ENCODE data around the gene DNAH10. TPM values are rescaled to one million over a fixed set of nuclear protein-coding genes. Genes with fewer than 3 reads are reported as not detected.
A peak's percentile ranks its signal among the peaks of the same experiment; 100 is the strongest.

The DNAH10 gene
- total RNA-seq, 1 donor, result 0.43 TPM

- no peak for DNase-seq (ENCODE audit: low read depth)
- H3K4me3 ChIP-seq (ENCODE audit: low read depth, low read length), result no peak overlapping the region
- no peak for TF ChIP-seq CTCF (IDR thresholded peaks at IDR 0.05; ENCODE audit: insufficient read depth, low read depth, low read length)
Measured at GRCh38 chr12:123815968-123816367, 53.9 kb downstream of the DNAH10 start.

GRCh38 chr12:123816896-123817537, 54.9 kb downstream of the DNAH10 start:
- DNase-seq (ENCODE audit: low read depth), result no peak
- no peak overlapping the region for H3K4me3 ChIP-seq (ENCODE audit: low read depth, low read length)
- no peak for TF ChIP-seq CTCF (IDR thresholded peaks at IDR 0.05; ENCODE audit: insufficient read depth, low read depth, low read length)

GRCh38 chr12:123822804-123823203, 60.7 kb downstream of the DNAH10 start:
- no peak for DNase-seq (ENCODE audit: low read depth)
- TF ChIP-seq CTCF (IDR thresholded peaks at IDR 0.05; ENCODE audit: insufficient read depth, low read depth, low read length), result no peak
- no peak overlapping the region for H3K4me3 ChIP-seq (ENCODE audit: low read depth, low read length)

GRCh38 chr12:123828120-123828519, 66.0 kb downstream of the DNAH10 start:
- no peak for DNase-seq (ENCODE audit: low read depth)
- no peak for TF ChIP-seq CTCF (IDR thresholded peaks at IDR 0.05; ENCODE audit: insufficient read depth, low read depth, low read length)
- H3K4me3 ChIP-seq (ENCODE audit: low read depth, low read length), result no peak overlapping the region

GRCh38 chr12:123828854-123829547, 66.9 kb downstream of the DNAH10 start:
- no peak for TF ChIP-seq CTCF (IDR thresholded peaks at IDR 0.05; ENCODE audit: insufficient read depth, low read depth, low read length)

GRCh38 chr12:123829561-123829960, 67.5 kb downstream of the DNAH10 start:
- H3K4me3 ChIP-seq (ENCODE audit: low read depth, low read length), result no peak overlapping the region
- TF ChIP-seq CTCF (IDR thresholded peaks at IDR 0.05; ENCODE audit: insufficient read depth, low read depth, low read length), result no peak
- DNase-seq (ENCODE audit: low read depth), result peak; percentile 19

More at GRCh38 chr12:123828854-123829547, 66.9 kb downstream of the DNAH10 start:
- DNase-seq (ENCODE audit: low read depth), result no peak
- no peak overlapping the region for H3K4me3 ChIP-seq (ENCODE audit: low read depth, low read length)
